Airway epithelial cell (primary cell): ENCODE measurements around the gene PICALM. TPM values are rescaled to one million over a fixed set of nuclear protein-coding genes. Genes with fewer than 3 reads are reported as not detected.

Experiments used
- total RNA-seq: library from RNA; depleted of rRNA; stranded (reverse); fragments of >200 nt; gene quantifications from 2 replicates; pipeline ENCODE4 v1.2.3, GENCODE V29; 2015

Gene PICALM, protein sequence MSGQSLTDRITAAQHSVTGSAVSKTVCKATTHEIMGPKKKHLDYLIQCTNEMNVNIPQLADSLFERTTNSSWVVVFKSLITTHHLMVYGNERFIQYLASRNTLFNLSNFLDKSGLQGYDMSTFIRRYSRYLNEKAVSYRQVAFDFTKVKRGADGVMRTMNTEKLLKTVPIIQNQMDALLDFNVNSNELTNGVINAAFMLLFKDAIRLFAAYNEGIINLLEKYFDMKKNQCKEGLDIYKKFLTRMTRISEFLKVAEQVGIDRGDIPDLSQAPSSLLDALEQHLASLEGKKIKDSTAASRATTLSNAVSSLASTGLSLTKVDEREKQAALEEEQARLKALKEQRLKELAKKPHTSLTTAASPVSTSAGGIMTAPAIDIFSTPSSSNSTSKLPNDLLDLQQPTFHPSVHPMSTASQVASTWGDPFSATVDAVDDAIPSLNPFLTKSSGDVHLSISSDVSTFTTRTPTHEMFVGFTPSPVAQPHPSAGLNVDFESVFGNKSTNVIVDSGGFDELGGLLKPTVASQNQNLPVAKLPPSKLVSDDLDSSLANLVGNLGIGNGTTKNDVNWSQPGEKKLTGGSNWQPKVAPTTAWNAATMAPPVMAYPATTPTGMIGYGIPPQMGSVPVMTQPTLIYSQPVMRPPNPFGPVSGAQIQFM
- total RNA-seq, result 64.0 and 86.5 TPM in 2 replicates

DNA sequence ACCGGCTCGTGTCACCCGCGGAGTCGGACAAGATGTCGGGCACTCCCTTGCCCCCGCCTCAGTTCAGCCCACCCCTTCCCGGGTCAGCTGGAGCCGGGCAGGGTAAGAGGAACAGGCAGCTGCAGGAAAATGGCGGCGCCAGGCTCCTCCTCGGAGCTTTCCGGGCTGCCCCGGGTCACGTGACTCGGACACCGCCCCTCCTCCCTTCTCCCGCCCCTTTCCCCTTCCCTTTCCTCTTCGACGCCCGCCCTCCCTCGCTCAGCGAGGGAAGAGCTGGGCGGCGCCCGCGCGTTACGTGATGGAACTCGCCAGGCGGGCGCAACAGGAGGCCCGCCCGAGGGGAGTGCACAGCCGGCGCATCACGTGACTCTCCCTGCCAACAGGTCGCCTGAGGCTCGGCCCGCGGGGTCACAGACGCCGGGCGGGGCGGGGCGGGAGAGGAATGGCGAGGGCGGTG is at the start of gene PICALM:
Gene PICALM, minus strand, starts transcription at position 134 of the 457 bp plus-strand sequence. CDS start 304 bp downstream, outside the sequence.

Other genes with a start within 250 kb of the PICALM start
- gene CCDC83, start 213.7 kb downstream of the PICALM start, total RNA-seq, result not detected in 2 replicates
- gene EED, start 175.7 kb upstream of the PICALM start, total RNA-seq, result 11.5 and 15.7 TPM in 2 replicates
- 38.4 and 48.9 TPM in 2 replicates for gene HIKESHI, start 233.2 kb upstream of the PICALM start, total RNA-seq